Lower leg skin (tissue), 3 donors: ENCODE results near the gene PTPRQ.

Experiments
- CTCF ChIP-seq, 3 donors: fragments of 450-650 bp; IDR thresholded peaks; one replicate each; pipeline ENCODE4 v1.5.1; 2016; ENCODE audit warnings: antibody characterized with exemption in 3 of 3, mild to moderate bottlenecking in 3 of 3, moderate library complexity in 2 of 3
- POLR2A ChIP-seq, 2 donors: fragments of 450-650 bp; IDR thresholded peaks; one replicate each; pipeline ENCODE4 v1.6.1; 2016 to 2017; ENCODE audit warnings: antibody characterized with exemption in 2 of 2, mild to moderate bottlenecking in 1 of 2, moderate library complexity in 1 of 2

GRCh38 chr12:80582431-80582830, 138.4 kb downstream of the PTPRQ start:
- TF ChIP-seq CTCF (IDR thresholded peaks at IDR 0.05) (no peak), POLR2A (IDR thresholded peaks at IDR 0.05) (no peak)
